Stimulated activated CD4-positive, alpha-beta T cell treated with anti-CD3 and anti-CD28 coated beads, Interleukin-1b, Interleukin-23, amount 100 ng/mL, for 1 hour (primary cell): ENCODE measurements around the gene ASCC1.

Experiments
- DNase-seq, 2 donors: peaks; one replicate each; pipeline ENCODE4 v3.0.0-alpha.2; 2020; ENCODE audit warnings: low read depth in 2 of 2

The ASCC1 gene

DNA sequence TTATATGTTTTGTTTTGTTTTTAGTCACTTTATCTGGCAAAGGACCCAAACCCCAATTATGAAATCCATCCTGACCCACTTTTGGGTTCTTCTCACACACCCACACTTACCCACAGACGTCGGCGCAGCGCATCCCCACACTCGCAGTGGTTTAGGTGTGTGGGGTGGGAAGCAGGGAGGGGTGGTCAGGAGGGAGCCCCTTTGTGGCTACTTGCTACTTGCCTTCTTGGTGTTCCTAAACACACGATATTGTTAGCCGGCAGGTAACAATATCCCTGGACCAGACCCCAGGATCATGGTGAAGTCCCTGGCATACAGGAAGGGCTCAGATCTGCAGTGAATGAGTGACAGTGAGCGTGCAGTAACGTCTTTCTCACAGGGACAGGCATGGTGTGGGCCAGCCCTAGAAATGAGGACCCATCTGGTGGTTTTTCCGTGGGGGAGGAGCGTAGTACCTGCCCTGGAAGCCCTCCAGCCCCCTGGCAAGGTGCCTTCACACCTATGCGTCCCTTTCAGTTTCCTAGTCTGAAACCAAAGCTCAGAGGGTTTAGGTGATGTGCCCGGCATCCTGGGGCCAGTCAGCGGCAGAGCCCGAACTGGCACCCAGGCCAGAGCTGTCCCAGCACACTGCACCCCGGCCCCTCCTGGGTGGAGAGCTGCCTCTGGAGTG, 132.2 kb downstream of the ASCC1 start:
- DNase-seq = peak in 1 of 2 donors; percentile 58

GRCh38 chr10:72082856-72083789, 133.0 kb downstream of the ASCC1 start:
- DNase-seq = no peak

DNA sequence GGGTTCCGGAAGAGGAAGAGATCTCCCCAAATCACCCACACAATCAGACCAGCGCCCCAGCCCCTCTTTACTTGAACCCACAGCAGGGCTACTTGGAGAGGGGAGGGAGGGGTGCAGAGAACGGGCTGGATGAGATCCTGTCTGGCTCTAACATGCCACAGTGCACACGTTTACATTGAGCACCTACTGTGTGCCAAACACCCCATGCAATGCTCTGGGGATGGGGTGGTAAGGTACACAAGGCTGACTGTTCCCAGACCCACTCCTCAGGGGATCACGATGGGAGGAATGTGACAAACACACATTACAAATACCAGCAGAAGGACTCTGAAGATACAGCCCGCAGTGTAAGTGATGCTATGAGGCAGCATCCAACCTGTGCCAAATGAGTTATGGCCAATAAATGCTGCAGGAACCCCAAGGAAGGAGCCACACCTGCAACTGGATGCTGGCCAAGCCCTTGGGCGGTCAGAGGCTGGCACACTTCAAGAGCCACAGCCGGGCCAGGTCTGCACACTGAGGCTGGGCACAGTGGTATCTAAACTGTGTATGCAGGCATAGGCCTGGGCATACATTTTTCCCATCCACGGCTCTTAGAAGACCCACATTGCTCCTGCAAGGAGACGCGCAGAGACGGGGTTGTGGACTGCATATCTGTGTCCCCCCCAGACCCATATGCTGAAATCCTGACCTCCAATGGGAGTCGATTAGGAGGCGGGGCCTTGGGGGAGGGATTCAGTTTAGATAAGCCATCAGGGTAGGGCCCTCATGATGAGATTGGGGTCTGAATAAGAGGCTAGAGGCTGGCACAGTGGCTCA, 134.1 kb downstream of the ASCC1 start:
- DNase-seq = no peak

- no peak for DNase-seq
Observed at GRCh38 chr10:72081210-72081609, 134.9 kb downstream of the ASCC1 start.

DNA sequence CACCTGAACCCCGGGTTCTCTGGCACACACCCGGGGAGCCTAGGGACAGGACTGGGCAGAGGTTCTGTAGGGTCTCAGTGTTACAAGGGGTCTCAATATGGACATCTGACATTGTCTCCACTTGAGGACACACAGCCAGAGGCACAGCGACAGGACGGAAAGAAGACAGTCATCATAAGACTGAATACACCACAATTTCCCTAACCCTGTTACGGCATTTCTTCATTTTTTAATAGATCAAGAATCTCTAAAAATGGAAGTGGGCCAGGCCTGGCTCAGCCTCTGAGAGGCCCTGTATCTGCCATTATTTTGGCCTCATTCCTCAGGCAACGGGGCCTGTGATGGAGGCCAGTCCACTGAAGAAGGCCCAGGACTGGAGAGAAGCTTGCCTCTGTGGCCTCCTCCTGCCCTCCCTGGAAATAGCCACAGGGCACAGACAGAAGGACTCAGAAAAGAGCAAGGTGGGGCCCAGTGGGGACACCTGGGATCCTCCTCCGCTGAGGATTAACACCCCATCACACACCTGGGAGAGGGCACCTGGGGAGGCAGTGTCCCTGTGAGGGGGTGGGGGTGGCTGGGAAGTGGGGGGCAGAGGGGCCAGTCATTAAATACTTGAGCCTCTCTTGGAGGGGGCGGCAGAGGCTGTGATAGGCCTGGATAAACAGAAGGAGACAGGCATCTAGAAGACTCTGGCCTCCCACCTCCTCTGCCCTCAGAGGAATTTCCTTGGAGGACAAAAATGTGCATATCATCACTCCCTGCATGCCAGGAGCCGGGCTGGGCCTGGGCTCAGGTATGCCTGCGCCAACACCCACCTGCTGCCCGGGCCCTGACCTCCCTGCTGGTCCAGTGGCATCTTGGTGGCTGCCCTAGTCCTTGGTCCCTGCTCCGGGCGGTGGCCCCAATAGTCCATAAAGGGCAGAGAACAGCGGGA, 135.8 kb downstream of the ASCC1 start:
- DNase-seq = no peak

DNA sequence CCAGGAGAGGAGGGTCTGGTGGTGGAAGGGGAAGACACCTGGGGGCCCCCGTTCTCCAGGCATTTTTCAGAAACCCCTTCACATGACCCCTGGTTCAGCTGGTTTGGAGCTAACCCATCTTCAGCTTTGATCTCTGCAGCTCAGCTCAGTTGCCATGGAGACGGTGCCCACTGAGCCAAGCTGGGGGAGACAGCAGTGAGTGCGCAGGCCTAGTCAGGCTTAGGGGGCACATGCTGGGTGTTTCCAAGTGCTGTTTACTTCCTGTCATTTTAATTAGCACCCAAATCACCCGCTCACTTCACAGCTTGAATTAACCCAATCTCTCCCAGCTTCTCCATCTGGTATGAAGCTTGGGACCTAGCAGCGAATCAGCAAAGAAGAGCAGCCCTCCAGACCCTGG, 136.7 kb downstream of the ASCC1 start:
- DNase-seq = no peak

- DNase-seq = no peak
Observed at GRCh38 chr10:72077275-72077990, 138.6 kb downstream of the ASCC1 start.

DNA sequence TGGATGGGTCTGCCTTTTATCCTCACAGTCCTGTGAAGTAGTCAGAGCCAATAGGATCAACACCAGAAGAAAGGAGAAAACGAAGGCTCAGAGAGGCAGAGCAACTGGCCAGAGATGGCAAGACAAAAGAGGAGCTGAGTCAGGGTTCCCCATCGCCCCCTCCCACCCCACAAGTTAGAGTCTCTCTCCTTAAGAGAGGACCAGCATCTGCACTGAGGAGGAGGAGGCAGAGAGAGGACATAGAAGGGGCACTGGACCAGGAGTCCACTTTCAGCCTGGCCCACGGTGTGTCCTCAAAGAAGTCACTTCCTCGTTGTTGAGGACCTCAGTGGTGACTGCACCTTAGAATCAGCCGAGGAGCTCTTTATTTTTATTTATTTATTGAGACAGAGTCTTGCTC, 139.3 kb downstream of the ASCC1 start:
- no peak for DNase-seq

GRCh38 chr10:72075376-72076115, 140.5 kb downstream of the ASCC1 start:
- no peak for DNase-seq

GRCh38 chr10:72074574-72075375, 141.3 kb downstream of the ASCC1 start:
- no peak for DNase-seq

GRCh38 chr10:72073708-72074573, 142.1 kb downstream of the ASCC1 start:
- no peak for DNase-seq

- no peak for DNase-seq
Observed at GRCh38 chr10:72072639-72073038, 143.4 kb downstream of the ASCC1 start.

DNA sequence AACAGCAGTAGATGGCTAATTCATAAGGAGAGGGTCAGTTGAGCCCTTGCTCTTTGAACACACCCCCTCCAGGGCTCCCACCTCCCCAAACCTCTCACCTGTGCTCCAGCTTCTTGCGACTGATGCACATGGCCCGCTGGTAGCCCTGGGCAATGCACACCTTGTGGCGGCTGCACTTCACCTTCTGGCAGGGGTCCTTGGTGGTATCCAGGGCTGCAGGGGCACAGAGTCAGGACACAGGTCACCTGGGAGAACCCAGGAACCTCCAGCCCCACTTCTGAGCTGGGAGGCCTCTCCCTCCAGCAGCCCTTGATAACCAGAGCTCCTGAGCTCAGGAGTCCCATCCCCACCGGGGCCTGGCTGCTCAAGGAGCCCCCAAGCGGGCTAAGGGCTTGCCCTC, 144.0 kb downstream of the ASCC1 start:
- no peak for DNase-seq

- DNase-seq = no peak
Observed at GRCh38 chr10:72069751-72070526, 146.1 kb downstream of the ASCC1 start.

DNA sequence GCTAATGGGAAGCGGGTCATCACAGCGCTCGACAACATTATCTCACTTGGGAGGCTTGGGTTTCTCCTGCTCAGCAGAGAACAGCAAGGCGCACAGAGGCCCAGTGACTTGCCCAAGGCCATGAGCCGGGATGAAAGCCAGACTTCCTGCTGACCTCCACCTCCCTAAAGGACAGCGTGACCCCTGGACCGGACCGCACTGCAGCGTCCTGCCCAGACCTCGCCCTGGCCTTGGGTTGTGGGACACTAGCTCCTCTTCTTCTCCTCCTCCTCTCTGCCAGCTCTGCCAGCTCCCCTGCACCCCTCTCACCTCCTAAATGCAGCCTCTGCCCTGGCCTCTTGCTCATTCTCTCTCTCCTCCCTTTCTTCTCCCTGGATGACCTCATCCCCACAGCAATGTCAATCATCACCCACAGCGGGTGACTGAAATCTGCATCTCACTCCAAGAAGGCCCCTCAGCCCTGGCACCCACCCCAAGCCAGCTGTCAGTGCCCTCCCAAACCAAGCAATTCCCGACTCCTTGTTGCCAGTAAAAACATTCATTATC, 147.1 kb downstream of the ASCC1 start:
- DNase-seq = no peak

DNA sequence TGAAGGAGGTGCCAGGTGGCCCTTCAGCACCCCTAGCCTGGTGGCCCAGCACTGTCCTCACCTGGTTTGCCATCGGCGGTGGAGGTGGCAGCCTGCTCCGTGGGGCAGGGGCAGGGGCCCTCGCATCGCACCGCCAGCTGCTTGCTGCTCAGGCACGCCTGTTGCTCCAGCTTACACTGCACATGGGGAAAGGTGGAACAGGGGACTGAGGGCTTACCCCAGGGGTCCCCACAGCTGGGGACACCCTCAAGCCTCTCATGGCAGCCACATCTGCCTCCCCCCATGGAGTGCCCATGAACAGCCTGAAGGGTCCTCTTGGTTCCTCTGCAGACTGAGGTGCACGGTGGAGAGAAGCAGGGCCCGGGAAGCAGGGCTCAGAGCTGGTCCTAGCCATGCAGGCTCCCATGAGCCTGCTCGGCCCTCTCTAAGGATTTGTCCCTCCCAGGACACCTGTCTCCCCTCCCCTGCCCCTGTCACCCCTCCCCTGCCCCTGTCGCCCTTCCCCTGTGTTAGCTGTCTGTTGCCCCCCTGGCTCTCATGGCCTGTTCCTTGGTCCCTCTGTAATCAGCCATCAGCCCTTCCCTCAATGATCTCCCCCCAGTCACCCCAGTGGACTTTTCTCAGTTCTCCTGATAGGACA, 147.8 kb downstream of the ASCC1 start:
- no peak for DNase-seq
